ENCODE results near the gene A3GALT2. TPM values are rescaled to one million over a fixed set of nuclear protein-coding genes. Genes with fewer than 3 reads are reported as not detected.

The A3GALT2 gene
- total RNA-seq, 3 donors from 2014 or later = not detected

DNA sequence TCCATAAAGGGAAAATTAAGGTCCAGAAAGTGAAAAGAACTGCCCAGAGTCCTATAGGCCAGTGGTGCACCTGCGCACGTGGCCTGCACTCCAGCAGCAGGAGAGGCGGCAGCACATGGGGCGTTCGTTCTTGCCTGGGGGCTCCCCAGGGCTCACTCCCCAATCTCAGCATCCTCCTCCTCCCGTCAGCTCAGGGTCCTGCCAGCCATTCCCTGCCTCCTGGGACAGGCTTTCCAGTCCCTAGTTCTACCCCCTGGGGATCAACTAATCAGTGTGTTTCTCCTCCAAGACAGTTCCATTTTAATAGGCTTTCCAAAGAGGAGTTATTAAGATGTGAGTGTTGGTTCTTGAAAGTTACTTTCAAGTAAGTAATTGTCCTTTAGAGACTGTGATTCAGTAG, 1.2 kb upstream of the A3GALT2 start:
- H3K4me3 ChIP-seq = no peak overlapping the region
- DNase-seq = no peak
- no peaks in the 10 kb centered on the region for H3K9me3 ChIP-seq
- H3K36me3 ChIP-seq (ENCODE audit: low read depth) = peaks cover 11% of the 10 kb centered on the region
- intact Hi-C loops (cut with DNase I, micrococcal nuclease) = no loop called here
- TF ChIP-seq, protein P1, sequence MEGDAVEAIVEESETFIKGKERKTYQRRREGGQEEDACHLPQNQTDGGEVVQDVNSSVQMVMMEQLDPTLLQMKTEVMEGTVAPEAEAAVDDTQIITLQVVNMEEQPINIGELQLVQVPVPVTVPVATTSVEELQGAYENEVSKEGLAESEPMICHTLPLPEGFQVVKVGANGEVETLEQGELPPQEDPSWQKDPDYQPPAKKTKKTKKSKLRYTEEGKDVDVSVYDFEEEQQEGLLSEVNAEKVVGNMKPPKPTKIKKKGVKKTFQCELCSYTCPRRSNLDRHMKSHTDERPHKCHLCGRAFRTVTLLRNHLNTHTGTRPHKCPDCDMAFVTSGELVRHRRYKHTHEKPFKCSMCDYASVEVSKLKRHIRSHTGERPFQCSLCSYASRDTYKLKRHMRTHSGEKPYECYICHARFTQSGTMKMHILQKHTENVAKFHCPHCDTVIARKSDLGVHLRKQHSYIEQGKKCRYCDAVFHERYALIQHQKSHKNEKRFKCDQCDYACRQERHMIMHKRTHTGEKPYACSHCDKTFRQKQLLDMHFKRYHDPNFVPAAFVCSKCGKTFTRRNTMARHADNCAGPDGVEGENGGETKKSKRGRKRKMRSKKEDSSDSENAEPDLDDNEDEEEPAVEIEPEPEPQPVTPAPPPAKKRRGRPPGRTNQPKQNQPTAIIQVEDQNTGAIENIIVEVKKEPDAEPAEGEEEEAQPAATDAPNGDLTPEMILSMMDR (IDR thresholded peaks at IDR 0.05) = no peak
- ATAC-seq = no peak
- H3K4me1 ChIP-seq (ENCODE audit: low read depth) = no peaks in the 10 kb centered on the region

DNA sequence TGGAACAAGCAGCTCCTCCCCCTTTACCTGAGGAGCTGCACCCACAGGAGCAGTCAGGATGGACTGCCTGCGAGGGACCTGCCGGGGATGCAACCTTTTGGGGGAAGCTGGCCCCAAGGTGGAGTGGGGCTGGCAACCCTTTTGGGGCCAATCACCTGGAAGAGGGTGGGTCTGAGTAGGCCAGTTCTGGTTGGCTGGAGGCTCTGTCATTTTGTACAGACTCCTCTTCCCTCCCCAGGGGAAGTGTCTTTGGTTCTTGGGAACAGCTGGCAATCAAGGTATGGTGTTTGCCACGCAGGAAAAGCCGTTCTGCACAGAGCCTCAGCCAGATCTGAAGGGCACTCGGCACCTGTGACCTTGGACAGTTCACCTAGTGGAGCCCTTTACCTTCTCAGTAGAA, 280 bp upstream of the A3GALT2 start:
- TF ChIP-seq, protein P1 (IDR thresholded peaks at IDR 0.05) = no peak
- no peaks in the 10 kb centered on the region for H3K9me3 ChIP-seq
- intact Hi-C loops (cut with DNase I, micrococcal nuclease) = no loop called here
- no peak for ATAC-seq
- H3K36me3 ChIP-seq (ENCODE audit: low read depth) = peaks cover 11% of the 10 kb centered on the region
- H3K4me3 ChIP-seq = no peak overlapping the region
- peak in 1 of 3 donors; percentile 27 for DNase-seq
- no peaks in the 10 kb centered on the region for H3K4me1 ChIP-seq (ENCODE audit: low read depth)

DNA sequence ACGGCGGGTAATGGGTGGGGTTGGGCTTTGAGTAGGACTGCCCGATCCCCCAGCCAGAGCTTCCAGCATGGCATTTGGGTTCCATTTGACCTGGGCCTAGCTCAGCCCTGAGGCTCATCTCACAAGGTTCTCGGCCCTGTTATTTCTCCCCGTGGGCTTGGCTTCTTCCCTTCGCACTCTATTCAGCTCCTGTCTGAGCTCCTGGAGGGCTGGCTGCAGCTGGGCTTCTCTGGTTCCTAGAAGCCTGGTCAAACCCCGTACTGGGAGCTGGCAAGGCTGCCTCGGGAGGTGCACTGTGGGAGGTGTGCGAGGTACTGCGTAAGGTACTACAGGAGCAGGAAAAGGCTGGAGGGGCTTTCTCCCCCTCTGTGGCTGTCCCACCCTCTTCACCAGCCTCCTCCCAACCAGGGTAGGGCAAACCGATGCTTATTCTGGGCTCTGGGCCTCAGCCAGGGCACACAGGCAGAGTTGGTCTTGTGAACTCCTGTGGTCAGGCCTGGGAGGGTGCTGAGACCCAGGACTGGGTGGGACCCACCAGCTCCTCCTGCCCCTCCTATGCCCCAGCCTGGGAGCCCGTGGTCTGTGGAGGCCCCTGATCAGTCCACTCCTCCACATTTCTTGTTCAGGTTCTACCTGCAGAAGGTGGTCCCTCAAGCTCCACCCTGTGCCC, 814 bp downstream of the A3GALT2 start:
- Histone ChIP-seq H3K4me1 (ENCODE audit: low read depth) (no peaks in the 10 kb centered on the region), H3K9me3 (no peaks in the 10 kb centered on the region), H3K36me3 (ENCODE audit: low read depth) (peaks cover 7% of the 10 kb centered on the region), H3K4me3 (no peak overlapping the region)
- TF ChIP-seq, protein P1 (IDR thresholded peaks at IDR 0.05) = no peak
- intact Hi-C loops (cut with DNase I, micrococcal nuclease) = no loop called here
- DNase-seq = peak in 1 of 3 donors; percentile 27
- no peak for ATAC-seq

DNA sequence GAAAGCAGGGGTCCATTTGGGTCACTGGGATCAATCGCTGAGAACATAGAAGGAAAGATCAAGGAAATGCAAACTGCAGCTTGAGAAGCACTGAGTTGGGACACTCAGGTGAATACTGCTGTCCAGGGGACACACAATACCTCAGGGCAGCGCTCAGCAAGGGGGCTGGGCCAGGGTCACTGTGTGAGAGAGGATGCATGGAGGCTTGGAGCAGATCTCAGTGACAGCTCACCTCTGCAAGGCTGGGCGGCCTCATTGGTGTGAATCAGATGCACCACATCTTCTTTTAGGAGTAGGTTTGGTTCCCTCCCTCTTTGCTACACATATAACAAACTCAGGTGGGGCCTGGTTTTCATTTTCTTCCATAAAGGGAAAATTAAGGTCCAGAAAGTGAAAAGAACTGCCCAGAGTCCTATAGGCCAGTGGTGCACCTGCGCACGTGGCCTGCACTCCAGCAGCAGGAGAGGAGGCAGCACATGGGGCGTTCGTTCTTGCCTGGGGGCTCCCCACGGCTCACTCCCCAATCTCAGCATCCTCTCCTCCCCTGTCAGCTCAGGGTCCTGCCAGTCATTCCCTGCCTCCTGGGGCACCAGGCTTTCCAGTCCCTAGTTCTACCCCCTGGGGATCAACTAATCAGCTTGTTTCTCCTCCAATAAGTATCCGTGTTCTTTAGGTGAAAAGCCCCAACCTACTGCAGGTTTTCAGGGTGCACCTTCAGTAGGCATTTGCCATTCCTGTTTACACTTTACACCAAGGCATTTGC, 1.5 kb downstream of the A3GALT2 start:
- ATAC-seq (no peak), DNase-seq (peak in 1 of 3 donors; percentile 16)
- no peaks in the 10 kb centered on the region for H3K4me1 ChIP-seq (ENCODE audit: low read depth)
- TF ChIP-seq, protein P1 (IDR thresholded peaks at IDR 0.05) = no peak
- H3K36me3 ChIP-seq (ENCODE audit: low read depth) = no peaks in the 10 kb centered on the region
- H3K9me3 ChIP-seq = no peaks in the 10 kb centered on the region
- intact Hi-C loops (cut with DNase I, micrococcal nuclease) = no loop called here
- H3K4me3 ChIP-seq = no peak overlapping the region

DNA sequence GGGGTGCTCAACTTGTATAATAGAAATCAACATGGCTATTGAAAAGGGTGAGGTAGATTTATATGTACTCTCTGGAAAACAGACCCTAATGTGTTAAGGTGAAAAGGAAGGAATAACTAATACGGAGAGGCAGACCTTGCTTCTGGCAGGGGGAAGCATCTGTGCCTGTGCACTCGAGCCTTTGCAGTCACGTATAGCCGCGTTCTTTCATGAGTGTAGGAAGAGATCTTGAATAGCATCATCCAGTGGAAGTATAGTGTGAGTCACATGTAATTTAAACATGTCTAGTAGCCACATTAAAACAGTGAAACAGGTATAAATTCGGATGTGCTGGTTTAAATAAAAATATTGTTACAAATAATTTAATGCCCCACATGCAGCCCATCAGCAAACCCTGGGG, 3.0 kb downstream of the A3GALT2 start:
- ATAC-seq = no peak
- intact Hi-C loops (cut with DNase I, micrococcal nuclease) = no loop called here
- peak in 1 of 3 donors; percentile 3 for DNase-seq

More for the DNA sequence above, 3.0 kb downstream of the A3GALT2 start:
- Histone ChIP-seq H3K36me3 (ENCODE audit: low read depth) (no peaks in the 10 kb centered on the region), H3K4me1 (ENCODE audit: low read depth) (no peaks in the 10 kb centered on the region), H3K9me3 (no peaks in the 10 kb centered on the region), H3K4me3 (no peak overlapping the region)
- TF ChIP-seq, protein P1 (IDR thresholded peaks at IDR 0.05) = no peak

All from mucosa of descending colon (tissue), 3 donors.